ENCODE measurements around the gene RAB17.

GRCh38 chr2:237553948-237554347, 36.6 kb downstream of the RAB17 start:
- TF ChIP-seq POLR2AphosphoS5 (IDR thresholded peaks at IDR 0.05) (no peak), CTCF (IDR thresholded peaks at IDR 0.05) (no peak), POLR2A (IDR thresholded peaks at IDR 0.05) (no peak), EP300 (IDR thresholded peaks at IDR 0.05) (no peak)
